Glutamatergic neuron (in vitro differentiated cells): ENCODE data around the gene TXNIP. TPM values are rescaled to one million over a fixed set of nuclear protein-coding genes. Genes with fewer than 3 reads are reported as not detected.
A peak's percentile ranks its signal among the peaks of the same experiment; 100 is the strongest.

Source experiments
- DNase-seq: peaks from one replicate; pipeline ENCODE4 v3.0.0; 2022
- H3K27ac Mint-ChIP-seq: one replicate; pipeline ENCODE4 v1.8.0; 2020; ENCODE audit warnings: mild to moderate bottlenecking, mixed read lengths, inconsistent platforms; ENCODE audit not compliant: unreplicated experiment
- H3K27me3 Mint-ChIP-seq: one replicate; pipeline ENCODE4 v1.8.0; 2020; ENCODE audit warnings: mild to moderate bottlenecking, moderate library complexity, mixed read lengths, inconsistent platforms; ENCODE audit not compliant: unreplicated experiment
- H3K36me3 Mint-ChIP-seq: one replicate; pipeline ENCODE4 v1.8.0; 2020; ENCODE audit warnings: mild to moderate bottlenecking, mixed read lengths, inconsistent platforms; ENCODE audit not compliant: unreplicated experiment
- H3K4me1 Mint-ChIP-seq: one replicate; pipeline ENCODE4 v1.8.0; 2020; ENCODE audit warnings: mild to moderate bottlenecking, low read depth, mixed read lengths, inconsistent platforms; ENCODE audit not compliant: unreplicated experiment
- H3K4me3 Mint-ChIP-seq: one replicate; pipeline ENCODE4 v1.8.0; 2020; ENCODE audit warnings: mild to moderate bottlenecking, mixed read lengths, inconsistent platforms; ENCODE audit not compliant: unreplicated experiment
- H3K9me3 Mint-ChIP-seq: one replicate; pipeline ENCODE4 v1.8.0; 2020; ENCODE audit warnings: mild to moderate bottlenecking, moderate library complexity, mixed read lengths, inconsistent platforms; ENCODE audit not compliant: unreplicated experiment
- CTCF ChIP-seq: fragments of 200-600 bp; sonication (generic); IDR thresholded peaks from one replicate; pipeline ENCODE4 v1.5.0; 2021; ENCODE audit not compliant: partially characterized antibody, unreplicated experiment
- total RNA-seq: library from RNA; stranded (reverse); fragmentation: NEBNext Ultra II Directional; extraction: Animal tissue kit (Norgen Biotek cat#: 25700); gene quantifications from one replicate; pipeline ENCODE4 v1.2.1, GENCODE V29; 2021; ENCODE audit not compliant: unreplicated experiment

The TXNIP gene
- total RNA-seq, 1 donor from 2014 or later, result 126 TPM

- no peak for TF ChIP-seq CTCF
- peaks cover 16% of the 10 kb centered on the region for H3K27me3 Mint-ChIP-seq
- no peaks in the 10 kb centered on the region for H3K36me3 Mint-ChIP-seq
- DNase-seq, result no peak
- H3K9me3 Mint-ChIP-seq, result peaks cover 16% of the 10 kb centered on the region
- peaks cover 24% of the 10 kb centered on the region for H3K4me1 Mint-ChIP-seq
- peak overlapping the region; percentile 50 for H3K27ac Mint-ChIP-seq
- peak overlapping the region; percentile 97 for H3K4me3 Mint-ChIP-seq
Measured at GRCh38 chr1:145962157-145963102, 33.9 kb downstream of the TXNIP start.

- no peak for TF ChIP-seq CTCF
- Mint-ChIP-seq H3K4me3 (peak overlapping the region; percentile 97), H3K27me3 (peaks cover 16% of the 10 kb centered on the region), H3K27ac (no peak overlapping the region), H3K36me3 (no peaks in the 10 kb centered on the region), H3K9me3 (peaks cover 19% of the 10 kb centered on the region), H3K4me1 (peaks cover 27% of the 10 kb centered on the region)
- peak; percentile 33 for DNase-seq
Measured at GRCh38 chr1:145961425-145962156, 34.8 kb downstream of the TXNIP start.

GRCh38 chr1:145961109-145961424, 35.3 kb downstream of the TXNIP start:
- Mint-ChIP-seq H3K36me3 (no peaks in the 10 kb centered on the region), H3K9me3 (peaks cover 19% of the 10 kb centered on the region), H3K27ac (peak overlapping the region; percentile 90), H3K27me3 (peaks cover 16% of the 10 kb centered on the region), H3K4me3 (peak overlapping the region; percentile 97), H3K4me1 (peaks cover 27% of the 10 kb centered on the region)
- no peak for TF ChIP-seq CTCF
- peak; percentile 28 for DNase-seq

GRCh38 chr1:145960468-145961108, 35.8 kb downstream of the TXNIP start:
- Mint-ChIP-seq H3K27ac (peak overlapping the region; percentile 90), H3K9me3 (peaks cover 19% of the 10 kb centered on the region), H3K36me3 (no peaks in the 10 kb centered on the region), H3K27me3 (peaks cover 16% of the 10 kb centered on the region), H3K4me3 (peak overlapping the region; percentile 97), H3K4me1 (peaks cover 27% of the 10 kb centered on the region)
- TF ChIP-seq CTCF, result no peak
- peak; percentile 94 for DNase-seq
